GM19193 (cell line): ENCODE measurements around the gene ZNF132.

Source experiments
- POLR2A ChIP-seq: IDR thresholded peaks from 4 replicates; pipeline ENCODE4 v1.6.1; 2011; ENCODE audit not compliant: insufficient read depth, insufficient read length; ENCODE audit errors: extremely low read depth

The ZNF132 gene

DNA sequence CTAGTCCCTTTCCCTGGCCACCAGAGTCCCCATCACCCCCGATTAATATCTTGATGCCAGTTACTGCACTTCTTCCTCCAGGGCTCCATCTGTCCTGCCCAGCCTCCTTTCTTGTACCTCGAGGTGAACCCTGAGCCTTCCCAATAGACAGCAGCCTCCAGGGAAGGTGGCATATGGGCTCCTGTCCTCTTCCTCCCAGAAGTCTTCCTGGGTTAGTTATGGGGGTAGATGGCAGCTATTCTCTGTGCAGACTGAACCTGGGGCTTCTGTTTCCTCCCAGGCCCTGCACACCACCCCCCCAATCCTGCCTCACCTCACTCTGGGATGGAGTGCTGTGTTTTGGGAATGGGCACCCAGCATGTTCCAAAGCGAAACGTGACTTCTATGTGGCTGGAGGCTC is 41.9 kb downstream of the ZNF132 start:
- no peak for TF ChIP-seq POLR2A

DNA sequence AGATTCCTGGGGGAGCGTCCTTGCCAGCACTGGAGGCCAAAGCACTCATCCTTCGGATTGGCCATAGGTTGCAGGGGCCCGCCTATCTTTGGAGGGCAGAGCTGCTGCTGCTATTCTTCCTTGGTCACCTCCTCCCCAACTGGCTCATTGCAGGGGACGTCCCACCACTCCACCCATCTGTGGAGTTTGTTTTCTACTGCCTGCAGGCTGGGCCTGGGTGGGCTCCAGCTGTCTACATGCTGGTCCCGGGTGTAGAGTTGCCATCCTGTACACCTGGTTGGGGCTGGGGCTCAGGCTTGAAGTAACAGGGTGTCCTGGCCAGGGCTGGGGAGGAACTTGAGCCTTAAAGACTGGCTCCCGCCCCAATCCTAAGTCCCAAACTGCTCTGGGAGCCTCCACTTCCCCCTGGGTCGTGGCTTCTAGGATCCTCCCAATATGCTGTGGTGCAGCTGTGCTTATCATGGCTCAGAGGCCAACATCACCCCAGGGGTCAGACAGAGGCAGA is 42.4 kb downstream of the ZNF132 start:
- TF ChIP-seq POLR2A, result no peak

DNA sequence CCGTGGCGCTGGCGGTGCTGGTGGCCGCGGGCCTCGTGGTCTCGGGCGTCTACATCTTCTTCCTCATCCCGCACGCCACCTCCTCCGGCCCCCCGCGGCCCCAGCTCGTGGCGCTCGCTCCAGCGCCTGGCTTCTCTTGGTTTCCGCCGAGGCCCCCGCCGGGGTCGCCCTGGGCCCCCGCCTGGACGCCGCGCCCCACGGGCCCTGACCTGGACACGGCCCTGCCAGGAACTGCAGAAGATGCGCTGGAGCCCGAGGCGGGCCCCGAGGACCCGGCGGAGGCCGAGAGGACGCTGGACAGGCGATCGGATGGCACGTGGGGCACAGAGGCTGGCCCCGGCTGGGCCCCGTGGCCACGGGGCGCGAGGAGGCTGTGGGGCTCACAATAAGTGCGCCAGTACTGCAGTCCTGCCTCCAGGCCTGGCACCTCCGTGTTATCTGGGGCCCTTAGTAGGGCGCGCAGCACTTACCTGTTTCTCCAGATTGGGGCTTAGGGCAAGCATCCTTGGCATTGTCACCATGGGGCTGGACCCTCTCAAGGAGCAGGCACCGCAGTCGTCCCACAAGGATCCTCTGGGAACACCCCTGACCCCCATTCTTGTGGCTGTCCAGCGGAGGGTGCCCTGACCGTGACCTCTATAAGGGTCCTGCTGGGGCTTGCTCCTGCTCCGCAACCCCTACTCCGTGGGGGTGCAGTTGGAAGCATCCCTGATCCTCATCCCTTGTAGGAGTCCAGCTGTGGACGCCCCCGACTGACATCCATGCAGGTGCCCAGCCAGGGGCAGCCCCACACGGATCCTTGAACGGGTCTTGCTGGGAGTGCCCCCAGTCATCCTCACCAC is 43.0 kb downstream of the ZNF132 start:
- TF ChIP-seq POLR2A, result no peak

DNA sequence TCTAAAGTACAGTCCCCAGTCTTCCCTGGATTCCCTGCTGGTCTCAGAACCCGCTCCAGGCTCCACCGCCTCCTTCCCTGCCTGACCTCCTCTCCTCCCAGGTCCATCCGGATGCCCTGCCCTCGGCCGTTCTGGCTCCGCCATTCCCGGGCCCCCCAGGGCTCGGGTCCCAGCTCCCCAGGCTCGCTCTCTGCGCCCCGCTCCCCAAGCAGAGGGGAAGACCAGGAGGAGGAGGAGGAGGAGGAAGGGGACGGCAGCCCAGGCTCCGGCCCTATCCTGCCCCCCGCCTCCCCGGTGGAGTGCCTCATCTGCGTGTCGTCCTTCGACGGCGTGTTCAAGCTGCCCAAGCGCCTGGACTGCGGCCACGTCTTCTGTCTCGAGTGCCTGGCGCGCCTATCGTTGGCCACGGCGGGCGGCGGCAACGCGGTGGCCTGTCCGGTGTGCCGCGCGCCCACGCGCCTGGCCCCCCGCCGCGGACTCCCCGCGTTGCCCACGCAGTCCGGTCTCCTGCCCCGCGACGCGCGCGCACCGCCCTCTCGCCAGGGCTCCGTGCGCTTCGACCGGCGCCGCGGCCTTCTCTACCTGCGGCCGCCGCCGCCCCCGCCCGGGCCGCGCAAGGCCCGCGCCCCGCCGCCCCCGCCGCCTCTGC is 43.9 kb downstream of the ZNF132 start:
- no peak for TF ChIP-seq POLR2A

DNA sequence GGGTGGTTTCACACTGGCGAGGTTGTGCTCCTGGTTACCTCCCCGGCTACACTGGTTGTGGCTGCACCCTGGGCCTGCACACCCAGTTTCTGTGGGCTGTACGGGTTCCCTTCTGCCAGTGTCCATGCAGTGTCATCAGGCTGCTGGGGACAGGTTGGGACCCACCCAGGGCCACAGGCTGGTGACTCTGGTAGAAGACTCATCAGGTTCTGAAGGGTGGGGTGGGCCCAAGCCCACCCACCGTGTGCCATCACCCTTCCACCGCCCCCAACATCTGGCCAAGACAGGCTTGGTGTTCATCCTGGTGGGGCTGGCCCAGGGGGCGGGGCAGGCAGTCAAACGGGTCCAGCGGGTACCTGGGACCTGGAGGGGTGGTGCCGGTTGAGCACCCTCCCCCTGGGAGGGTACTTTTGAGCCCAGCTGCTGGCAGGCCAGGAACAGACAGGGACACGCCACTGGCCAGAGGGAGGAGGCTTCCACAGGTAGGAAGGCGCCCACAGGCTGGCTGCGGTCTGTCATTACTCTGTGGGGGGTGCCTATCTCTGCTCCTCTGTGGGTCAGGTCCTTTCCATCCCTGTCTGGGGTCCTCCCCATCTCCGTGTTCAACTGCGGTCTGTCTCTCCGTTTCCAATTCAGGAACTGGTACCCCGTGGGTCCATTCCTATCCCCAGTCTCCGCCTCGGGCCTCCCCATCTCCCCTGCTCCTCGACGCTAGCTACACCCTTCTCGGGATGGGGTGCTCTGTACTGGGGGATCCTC is 44.6 kb downstream of the ZNF132 start, which contains the start of gene RNF225:
Gene RNF225, plus strand, starts transcription at position 437 of the 759 bp plus-strand sequence. CDS start 434 bp downstream, outside the sequence.
- TF ChIP-seq POLR2A, result peak; percentile 57

DNA sequence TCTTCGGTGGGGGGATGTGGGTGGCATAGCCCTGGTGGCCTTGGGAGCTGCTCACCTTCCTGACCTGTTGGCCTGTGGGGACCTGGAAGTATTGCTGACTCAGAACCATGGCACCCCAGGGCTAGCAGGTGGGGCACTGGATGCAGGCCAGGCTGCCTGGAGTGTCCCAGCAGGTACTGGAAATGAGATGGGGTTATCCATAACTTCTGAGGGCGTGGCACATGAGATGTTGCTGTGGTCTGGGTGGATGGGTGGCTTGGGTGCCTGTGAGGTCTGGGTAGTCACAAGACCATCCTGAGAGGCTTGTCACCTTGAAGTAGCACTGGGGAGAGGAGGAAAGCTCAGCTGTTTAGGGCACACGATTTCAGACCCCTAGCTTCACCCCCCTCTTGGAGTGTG is 45.1 kb downstream of the ZNF132 start:
- no peak for TF ChIP-seq POLR2A

DNA sequence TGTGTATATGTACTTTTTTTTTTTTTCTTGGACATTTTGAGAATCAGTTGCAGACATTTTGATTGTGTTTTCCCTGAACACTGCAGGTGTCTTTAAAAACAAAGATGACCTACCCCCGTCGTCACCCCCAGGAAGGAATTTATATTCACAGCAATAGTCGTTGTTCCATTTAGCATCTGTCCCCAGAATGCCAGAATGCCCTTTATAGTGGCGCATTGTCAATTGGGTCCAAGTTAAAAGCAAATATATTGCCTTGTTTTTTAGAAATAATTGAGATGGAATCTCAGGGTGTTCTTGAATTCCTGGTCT is 46.3 kb downstream of the ZNF132 start:
- TF ChIP-seq POLR2A, result no peak

DNA sequence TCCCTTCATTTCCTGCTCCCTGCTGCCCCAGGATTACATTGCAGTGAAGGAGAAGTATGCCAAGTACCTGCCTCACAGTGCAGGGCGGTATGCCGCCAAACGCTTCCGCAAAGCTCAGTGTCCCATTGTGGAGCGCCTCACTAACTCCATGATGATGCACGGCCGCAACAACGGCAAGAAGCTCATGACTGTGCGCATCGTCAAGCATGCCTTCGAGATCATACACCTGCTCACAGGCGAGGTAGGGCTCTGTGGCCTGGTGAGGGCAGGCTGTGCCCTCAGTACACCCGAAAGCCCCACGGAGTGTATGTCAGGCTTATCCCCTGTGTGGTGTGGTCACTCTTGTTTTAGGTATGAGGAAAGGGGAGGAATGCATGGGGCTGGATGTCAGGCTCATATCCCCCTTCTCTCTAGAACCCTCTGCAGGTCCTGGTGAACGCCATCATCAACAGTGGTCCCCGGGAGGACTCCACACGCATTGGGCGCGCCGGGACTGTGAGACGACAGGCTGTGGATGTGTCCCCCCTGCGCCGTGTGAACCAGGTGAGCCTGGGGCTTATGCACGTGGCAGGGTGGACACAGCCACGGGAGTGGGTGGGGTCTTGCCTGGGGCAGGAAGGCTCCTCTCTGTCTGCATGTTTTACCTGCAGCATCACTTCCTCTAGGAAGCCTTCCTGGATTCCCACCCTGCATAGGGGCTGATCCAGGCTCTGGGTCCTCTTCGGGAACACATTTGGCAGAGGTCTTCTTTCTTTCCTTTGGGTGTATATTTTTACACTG is 46.8 kb downstream of the ZNF132 start:
- no peak for TF ChIP-seq POLR2A

DNA sequence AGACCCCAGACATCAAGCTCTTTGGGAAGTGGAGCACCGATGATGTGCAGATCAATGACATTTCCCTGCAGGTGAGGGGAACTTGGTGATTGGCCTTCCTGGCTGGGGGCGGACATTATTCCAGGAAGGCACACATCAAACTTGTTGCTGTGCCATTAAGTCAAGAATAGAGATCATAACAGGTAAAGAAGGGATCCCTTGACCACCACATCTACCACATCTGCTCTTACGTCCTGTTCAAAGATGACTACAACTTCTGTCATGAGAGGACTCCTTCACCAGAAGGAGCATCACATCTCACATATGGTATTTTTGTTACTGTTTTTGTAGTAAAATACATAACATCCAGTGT is 51.8 kb downstream of the ZNF132 start:
- TF ChIP-seq POLR2A, result no peak

DNA sequence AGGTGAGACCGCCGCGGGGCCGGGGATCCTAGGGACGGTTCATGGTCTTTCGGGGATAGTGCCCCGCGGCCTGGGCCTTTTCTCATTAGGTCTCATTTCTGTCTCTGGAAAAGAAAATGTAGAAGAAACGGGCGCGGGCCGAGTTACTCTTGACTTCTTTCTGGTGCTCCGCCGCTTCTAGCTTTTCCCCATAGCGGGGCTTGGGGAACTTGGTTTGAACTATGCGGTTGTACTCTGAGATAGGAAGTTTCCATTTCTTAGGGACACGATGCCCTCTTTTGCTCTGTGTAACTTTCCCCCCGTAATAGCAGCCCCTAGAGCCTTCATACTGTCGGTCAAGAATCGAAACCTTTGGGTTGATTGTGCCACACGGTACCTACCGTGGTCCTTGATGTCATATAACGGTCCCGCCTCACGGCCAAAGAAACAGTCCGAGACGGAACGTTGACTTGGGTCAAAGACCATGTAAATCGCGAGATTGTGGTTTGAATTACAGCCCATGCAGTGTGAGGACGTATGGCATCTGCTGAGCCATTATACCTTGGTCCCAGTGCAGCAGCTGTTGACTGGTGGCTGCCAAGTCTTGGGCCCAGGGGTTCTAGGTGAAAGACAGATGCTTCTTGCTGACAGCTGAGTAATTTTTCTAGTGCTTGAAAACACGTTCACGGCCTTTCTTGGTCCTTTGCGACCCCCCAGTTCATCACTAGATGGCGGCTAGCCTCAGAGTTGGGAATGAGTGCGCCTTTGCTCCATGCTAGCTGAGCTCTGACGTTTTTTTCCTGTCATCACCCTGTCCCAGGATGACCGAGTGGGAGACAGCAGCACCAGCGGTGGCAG is 52.4 kb downstream of the ZNF132 start:
- no peak for TF ChIP-seq POLR2A

DNA sequence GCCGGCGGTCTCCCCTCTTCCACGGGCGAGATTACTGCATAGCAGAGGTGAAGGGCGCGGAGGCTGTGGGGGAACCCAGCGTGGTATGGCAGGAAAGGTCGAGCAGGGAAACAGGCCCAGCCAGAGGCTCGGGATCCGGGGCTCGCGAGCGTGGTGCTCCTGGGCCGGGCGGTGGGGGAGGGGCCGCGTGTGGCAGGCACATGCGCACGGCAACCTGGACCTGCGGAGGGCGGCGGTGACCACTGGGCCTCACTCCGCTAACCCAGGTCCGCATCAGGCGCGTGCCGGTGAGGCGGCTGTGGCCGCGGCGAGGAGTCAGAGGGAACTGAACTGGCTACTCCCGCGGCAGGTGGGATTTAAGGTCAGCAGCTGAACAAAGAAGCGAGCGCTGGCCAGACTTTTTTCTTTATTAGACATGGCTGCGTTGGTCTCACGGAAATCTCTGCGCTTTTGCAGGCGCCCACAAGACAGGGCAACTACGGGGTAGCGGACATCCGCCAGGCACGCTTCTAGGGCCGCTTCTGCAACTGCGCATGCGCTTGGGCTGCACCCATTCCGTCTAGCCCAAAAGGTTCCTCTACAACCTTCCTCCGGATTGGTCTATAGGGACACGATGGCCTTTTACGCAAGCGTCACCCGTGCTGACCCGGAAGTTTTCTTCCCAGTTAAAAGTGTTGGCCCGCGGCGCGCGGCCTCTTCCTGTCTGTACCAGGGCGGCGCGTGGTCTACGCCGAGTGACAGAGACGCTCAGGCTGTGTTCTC is 53.2 kb downstream of the ZNF132 start, which contains the start of gene RPS5:
Gene RPS5, plus strand, starts transcription at position 694 of the 762 bp plus-strand sequence. CDS start 869 bp downstream, outside the sequence.
- TF ChIP-seq POLR2A, result peak; percentile 98

DNA sequence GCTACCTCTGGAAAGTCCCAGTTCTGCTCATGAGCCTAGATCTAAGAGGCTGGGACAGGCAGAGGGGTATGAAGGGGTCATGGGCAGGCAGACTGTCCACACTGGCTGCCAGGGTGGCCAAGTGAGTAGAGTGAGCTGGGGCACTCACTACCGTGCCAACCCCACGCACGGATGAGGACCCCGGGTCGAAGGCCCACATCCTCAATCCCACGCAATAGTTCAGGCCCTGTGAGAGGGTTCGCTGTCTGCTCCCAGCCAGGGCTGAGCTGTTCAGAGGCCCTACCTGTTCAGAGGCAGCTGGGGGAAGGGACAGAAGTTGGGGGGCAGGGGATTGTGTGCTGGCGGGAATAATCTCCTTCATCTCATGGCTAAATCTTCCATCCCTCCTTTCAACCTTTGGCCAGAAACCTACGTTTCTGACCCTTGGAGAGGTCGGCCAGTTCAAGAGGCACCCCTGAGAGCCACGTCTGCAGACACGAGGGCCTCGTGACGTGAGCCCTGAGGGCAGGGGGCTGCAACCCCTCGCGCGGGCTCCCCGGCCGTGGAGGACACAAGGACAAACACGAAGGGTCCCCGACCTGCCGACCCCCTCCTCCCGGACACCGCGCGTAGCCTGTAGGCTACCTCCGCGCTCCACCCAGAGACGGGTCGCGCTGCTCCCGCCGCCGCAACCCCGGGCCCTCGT is 53.9 kb downstream of the ZNF132 start:
- peak; percentile 8 for TF ChIP-seq POLR2A

DNA sequence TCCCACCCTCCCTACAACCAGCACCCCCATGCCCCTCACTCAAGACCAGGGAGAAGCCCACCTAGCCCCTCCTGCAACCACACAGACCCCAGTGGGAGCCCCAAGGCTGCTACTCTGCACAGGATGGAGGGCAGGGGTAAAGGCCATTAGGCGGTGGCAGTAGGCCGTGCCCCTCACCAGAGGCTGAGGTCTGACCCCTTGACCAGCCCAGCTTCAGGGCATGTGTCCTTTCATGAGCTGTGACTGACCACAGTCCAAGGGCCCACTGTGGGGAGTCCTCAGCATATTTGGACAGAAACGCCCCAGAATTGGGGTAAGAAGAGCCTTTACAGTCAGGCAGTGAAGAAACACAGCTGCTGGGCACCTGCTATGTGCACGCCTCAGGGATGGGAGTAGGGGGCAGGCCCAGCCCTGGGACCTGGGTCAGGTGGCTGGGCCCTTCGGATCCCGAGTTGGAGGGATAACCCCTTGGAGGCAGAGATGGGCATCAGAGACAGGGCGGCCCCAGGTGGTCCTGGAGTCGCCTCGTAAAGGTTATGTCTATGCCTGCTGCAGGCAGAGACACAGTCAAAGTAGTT is 54.6 kb downstream of the ZNF132 start:
- no peak for TF ChIP-seq POLR2A
